Mucosa of rectum (tissue), 2 donors: Measurements from ENCODE around the gene WDFY2.

Experiments
- H3K27ac ChIP-seq, 2 donors: one replicate each; pipeline ENCODE4 v1.7.0; 2013; ENCODE audit warnings: inconsistent platforms in 2 of 2, low read depth in 2 of 2, low read length in 2 of 2
- H3K27me3 ChIP-seq, 2 donors: one replicate each; pipeline ENCODE4 v1.7.0; 2013; ENCODE audit warnings: low read length in 2 of 2; ENCODE audit not compliant: control insufficient read depth in 2 of 2, insufficient read depth in 2 of 2
- H3K36me3 ChIP-seq, 2 donors: one replicate each; pipeline ENCODE4 v1.7.0; 2013; ENCODE audit warnings: low read length in 2 of 2; ENCODE audit not compliant: control insufficient read depth in 2 of 2, insufficient read depth in 2 of 2
- H3K4me1 ChIP-seq, 2 donors: one replicate each; pipeline ENCODE4 v1.7.0; 2013; ENCODE audit warnings: low read length in 2 of 2, mild to moderate bottlenecking in 1 of 2; ENCODE audit not compliant: control insufficient read depth in 2 of 2, insufficient read depth in 2 of 2
- H3K4me3 ChIP-seq, 2 donors: one replicate each; pipeline ENCODE4 v1.7.0; 2013; ENCODE audit warnings: low read length in 2 of 2
- H3K9ac ChIP-seq, 2 donors: one replicate each; pipeline ENCODE4 v1.7.0; 2013; ENCODE audit warnings: low read length in 2 of 2, low read depth in 1 of 2, mild to moderate bottlenecking in 1 of 2
- H3K9me3 ChIP-seq, 2 donors: one replicate each; pipeline ENCODE4 v1.7.0; 2013; ENCODE audit warnings: low read length in 2 of 2; ENCODE audit not compliant: control insufficient read depth in 2 of 2
- donor health status: healthy.
- donor health status: Normal muscosa, but diverticular disease.

The WDFY2 gene

GRCh38 chr13:51776179-51776578, 191.9 kb downstream of the WDFY2 start:
- Histone ChIP-seq H3K27ac (no peak overlapping the region), H3K27me3 (no peaks in the 10 kb centered on the region), H3K4me1 (no peaks in the 10 kb centered on the region), H3K9me3 (no peaks in the 10 kb centered on the region), H3K9ac (no peak overlapping the region), H3K36me3 (peaks cover 0 to 3% of the 10 kb centered on the region in 2 donors), H3K4me3 (no peak overlapping the region)

GRCh38 chr13:51777921-51778320, 193.7 kb downstream of the WDFY2 start:
- Histone ChIP-seq H3K4me1 (peaks cover 0 to 4% of the 10 kb centered on the region in 2 donors), H3K27ac (no peak overlapping the region)

GRCh38 chr13:51778392-51778791, 194.1 kb downstream of the WDFY2 start:
- Histone ChIP-seq H3K27ac (no peak overlapping the region), H3K9ac (no peak overlapping the region), H3K27me3 (no peaks in the 10 kb centered on the region)

More at GRCh38 chr13:51777921-51778320, 193.7 kb downstream of the WDFY2 start:
- Histone ChIP-seq H3K9ac (no peak overlapping the region), H3K9me3 (no peaks in the 10 kb centered on the region), H3K4me3 (no peak overlapping the region), H3K36me3 (no peaks in the 10 kb centered on the region), H3K27me3 (no peaks in the 10 kb centered on the region)

GRCh38 chr13:51780099-51780498, 195.8 kb downstream of the WDFY2 start:
- no peak overlapping the region for H3K27ac ChIP-seq
- H3K9ac ChIP-seq, result no peak overlapping the region
- no peaks in the 10 kb centered on the region for H3K9me3 ChIP-seq
- no peaks in the 10 kb centered on the region for H3K27me3 ChIP-seq
- H3K4me3 ChIP-seq, result no peak overlapping the region
- H3K36me3 ChIP-seq, result no peaks in the 10 kb centered on the region
- peaks cover 0 to 16% of the 10 kb centered on the region in 2 donors for H3K4me1 ChIP-seq

More at GRCh38 chr13:51778392-51778791, 194.1 kb downstream of the WDFY2 start:
- no peaks in the 10 kb centered on the region for H3K36me3 ChIP-seq
- H3K4me3 ChIP-seq, result no peak overlapping the region
- H3K4me1 ChIP-seq, result peaks cover 0 to 7% of the 10 kb centered on the region in 2 donors
- H3K9me3 ChIP-seq, result no peaks in the 10 kb centered on the region

- H3K4me3 ChIP-seq, result no peak overlapping the region
- H3K27ac ChIP-seq, result no peak overlapping the region
- H3K9me3 ChIP-seq, result no peaks in the 10 kb centered on the region
- H3K36me3 ChIP-seq, result no peaks in the 10 kb centered on the region
- no peak overlapping the region for H3K9ac ChIP-seq
- H3K4me1 ChIP-seq, result peaks cover 0 to 22% of the 10 kb centered on the region in 2 donors
- no peaks in the 10 kb centered on the region for H3K27me3 ChIP-seq
These were observed 197.2 kb downstream of the WDFY2 start for GRCh38 chr13:51781246-51782022.

GRCh38 chr13:51782026-51782710, 197.9 kb downstream of the WDFY2 start:
- Histone ChIP-seq H3K9me3 (no peaks in the 10 kb centered on the region), H3K36me3 (no peaks in the 10 kb centered on the region), H3K4me1 (peaks cover 0 to 25% of the 10 kb centered on the region in 2 donors), H3K27ac (no peak overlapping the region), H3K9ac (no peak overlapping the region), H3K4me3 (no peak overlapping the region), H3K27me3 (no peaks in the 10 kb centered on the region)

- H3K27ac ChIP-seq, result no peak overlapping the region
- no peak overlapping the region for H3K4me3 ChIP-seq
- H3K36me3 ChIP-seq, result no peaks in the 10 kb centered on the region
- no peaks in the 10 kb centered on the region for H3K9me3 ChIP-seq
- H3K4me1 ChIP-seq, result peaks cover 0 to 27% of the 10 kb centered on the region in 2 donors
- H3K27me3 ChIP-seq, result no peaks in the 10 kb centered on the region
- no peak overlapping the region for H3K9ac ChIP-seq
These were observed 199.3 kb downstream of the WDFY2 start for GRCh38 chr13:51783428-51784094.

- Histone ChIP-seq H3K27ac (peak overlapping the region in 1 of 2 donors; percentile 32), H3K4me3 (no peak overlapping the region), H3K4me1 (peaks cover 0 to 27% of the 10 kb centered on the region in 2 donors), H3K27me3 (no peaks in the 10 kb centered on the region), H3K9me3 (no peaks in the 10 kb centered on the region), H3K36me3 (no peaks in the 10 kb centered on the region), H3K9ac (peak overlapping the region in 1 of 2 donors; percentile 3)
These were observed 199.8 kb downstream of the WDFY2 start for GRCh38 chr13:51784097-51784496.

GRCh38 chr13:51785712-51786424, 201.6 kb downstream of the WDFY2 start:
- no peak overlapping the region for H3K4me3 ChIP-seq
- no peaks in the 10 kb centered on the region for H3K36me3 ChIP-seq
- H3K9me3 ChIP-seq, result no peaks in the 10 kb centered on the region
- peaks cover 0 to 27% of the 10 kb centered on the region in 2 donors for H3K4me1 ChIP-seq
- H3K27ac ChIP-seq, result no peak overlapping the region
- no peak overlapping the region for H3K9ac ChIP-seq
- H3K27me3 ChIP-seq, result no peaks in the 10 kb centered on the region
